IPS-NIHi11 (cell line): ENCODE results near the gene UNC45B.
"Not testable (repeated sequence)": the region's sequence is repeated elsewhere in the genome, so short reads cannot be mapped to it uniquely, and the experiment has no call there.

Source experiments
- DNase-seq: peaks from one replicate; pipeline ENCODE4 v3.0.0; 2012; ENCODE audit warnings: mixed read lengths, low spot score

The UNC45B gene

DNA sequence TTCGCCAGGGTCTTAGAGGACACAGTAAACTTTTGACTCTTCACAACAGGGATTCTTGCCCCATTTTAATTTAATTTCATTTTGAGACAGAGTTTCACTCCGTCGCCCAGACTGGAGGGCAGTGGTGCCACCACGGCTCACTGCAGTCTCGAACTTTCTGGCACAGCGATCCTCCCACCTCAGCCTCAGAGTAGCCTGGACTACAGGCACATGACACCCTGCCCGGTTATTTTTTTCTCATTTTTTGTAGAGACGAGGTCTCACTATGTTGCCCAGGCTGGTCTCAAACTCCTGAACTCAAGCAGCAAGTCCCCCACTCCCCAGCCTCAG lies 5.2 kb upstream of the UNC45B start:
- no peak for DNase-seq

DNA sequence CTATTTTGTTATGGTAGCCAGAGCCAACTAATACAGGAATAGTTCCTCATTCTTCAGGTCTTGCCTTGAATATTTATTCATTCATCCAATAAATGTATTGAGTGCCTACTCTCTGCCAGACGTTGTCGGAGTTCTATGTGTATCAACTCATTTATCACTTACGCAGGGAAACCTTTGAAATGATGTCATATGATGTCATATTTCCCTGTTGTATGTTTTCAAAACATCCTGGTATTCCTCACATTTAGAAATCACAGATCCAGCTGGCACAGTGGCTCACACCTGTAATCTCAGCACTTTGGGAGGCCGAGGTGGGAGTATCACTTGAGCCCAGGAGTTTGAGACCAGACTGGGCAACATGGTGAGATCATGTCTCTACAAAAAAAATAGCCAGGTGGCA lies 2.8 kb upstream of the UNC45B start:
- DNase-seq = no peak

DNA sequence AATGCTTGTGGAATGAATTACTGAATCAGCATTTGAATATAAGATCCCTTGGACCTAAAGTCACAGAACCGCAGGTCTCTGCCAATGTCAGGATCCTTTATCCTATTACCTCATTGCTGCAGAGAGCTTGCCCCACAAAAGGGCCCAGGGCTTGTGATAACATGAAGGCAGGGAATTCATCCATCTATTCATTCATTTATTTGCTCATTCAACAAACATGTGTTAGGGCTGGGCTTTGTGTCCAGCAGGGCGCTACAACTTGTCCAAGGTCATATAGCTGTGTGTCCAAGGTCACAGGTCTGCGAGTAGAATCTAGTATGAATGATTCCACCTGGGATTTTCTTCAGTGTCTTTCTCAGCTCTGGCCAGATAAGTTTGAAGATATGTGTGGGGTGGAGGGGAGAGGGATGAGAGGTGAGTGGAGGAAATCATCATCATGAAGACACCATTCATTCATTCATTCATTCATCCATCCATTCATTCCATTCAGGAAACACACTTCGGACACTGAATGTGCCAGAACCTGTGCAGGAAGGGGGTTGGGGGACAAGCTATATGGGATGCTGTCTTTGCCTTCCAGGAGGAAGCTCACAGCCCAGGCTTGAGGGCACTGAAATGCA lies 1.3 kb upstream of the UNC45B start:
- DNase-seq = no peak

DNA sequence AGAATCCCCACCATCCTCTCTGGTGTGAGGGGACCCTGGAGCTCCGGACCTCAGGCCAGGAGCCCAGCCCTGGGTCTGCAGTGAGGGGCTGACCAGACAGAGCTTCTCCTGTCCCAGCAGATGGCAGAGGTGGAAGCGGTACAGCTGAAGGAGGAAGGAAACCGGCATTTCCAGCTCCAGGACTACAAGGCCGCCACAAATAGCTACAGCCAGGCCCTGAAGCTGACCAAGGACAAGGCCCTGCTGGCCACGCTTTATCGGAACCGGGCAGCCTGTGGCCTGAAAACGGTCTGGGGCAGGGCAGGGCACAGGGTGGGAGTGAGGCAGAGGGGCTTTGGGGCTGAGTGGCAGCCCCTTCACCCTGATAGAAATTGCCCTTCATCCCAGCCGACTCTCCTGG lies 527 bp downstream of the UNC45B start:
- DNase-seq = no peak

DNA sequence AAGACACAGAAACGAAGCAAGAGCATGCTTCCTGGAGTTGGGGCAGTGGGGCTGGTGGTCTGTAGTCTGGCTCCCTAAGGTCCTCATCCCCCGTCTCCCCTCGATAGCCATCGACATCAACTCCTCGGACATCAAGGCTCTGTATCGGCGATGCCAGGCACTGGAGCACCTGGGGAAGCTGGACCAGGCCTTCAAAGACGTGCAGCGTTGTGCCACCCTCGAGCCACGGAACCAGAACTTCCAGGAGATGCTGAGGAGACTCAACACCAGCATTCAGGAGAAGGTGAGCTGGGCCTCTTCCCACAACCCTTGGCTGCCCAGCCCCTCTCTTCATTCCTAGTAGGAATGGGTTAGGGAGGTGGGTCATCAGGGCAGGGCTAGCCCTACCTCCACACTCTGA lies 2.3 kb downstream of the UNC45B start:
- DNase-seq = no peak

DNA sequence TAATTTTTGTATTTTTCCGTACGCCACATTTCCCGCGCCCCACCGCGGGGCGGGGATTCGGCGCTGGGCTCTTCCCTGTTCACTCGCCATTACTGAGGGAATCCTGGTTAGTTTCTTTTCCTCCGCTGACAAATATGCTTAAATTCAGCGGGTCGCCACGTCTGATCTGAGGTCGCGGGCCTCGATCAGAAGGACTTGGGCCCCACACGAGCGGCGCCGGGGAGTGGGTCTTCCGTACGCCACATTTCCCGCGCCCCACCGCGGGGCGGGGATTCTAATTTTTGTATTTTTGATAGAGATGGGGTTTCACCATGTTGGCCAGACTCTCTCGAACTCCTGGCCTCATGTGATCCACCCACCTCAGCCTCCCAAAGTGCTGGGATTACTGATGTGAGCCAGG lies 3.5 kb downstream of the UNC45B start:
- DNase-seq = not testable (repeated sequence)

DNA sequence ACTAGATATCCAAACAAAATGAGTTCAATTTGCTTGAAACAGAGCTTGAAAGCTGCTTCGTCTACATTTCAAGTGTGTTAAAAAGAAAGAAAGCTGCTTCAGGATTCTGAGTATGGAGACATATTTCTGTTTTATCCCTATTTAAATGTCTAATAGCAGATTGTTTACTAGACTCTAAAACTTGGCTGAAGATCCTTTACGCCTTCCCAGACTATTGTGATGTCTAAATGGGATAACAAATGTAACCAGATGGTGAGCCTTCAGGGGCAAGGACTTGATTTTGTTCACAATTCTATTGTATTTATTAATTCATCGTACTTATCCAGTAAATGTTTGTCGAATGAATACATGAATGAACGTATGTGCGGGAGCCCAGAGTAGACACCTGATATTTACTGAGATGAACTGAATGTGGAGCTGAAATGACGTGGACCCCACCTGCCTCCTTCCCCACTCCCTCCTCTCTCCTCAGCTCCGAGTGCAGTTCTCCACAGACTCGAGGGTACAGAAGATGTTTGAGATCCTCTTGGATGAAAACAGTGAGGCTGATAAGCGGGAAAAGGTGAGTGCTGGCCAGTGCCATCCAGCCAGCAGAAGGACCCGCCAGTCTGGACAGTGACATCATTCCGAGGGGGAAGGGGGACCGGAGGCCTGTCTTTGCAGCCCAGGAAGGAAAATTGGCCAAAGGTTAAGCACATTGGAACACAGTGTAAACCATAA lies 5.0 kb downstream of the UNC45B start:
- DNase-seq = no peak

DNA sequence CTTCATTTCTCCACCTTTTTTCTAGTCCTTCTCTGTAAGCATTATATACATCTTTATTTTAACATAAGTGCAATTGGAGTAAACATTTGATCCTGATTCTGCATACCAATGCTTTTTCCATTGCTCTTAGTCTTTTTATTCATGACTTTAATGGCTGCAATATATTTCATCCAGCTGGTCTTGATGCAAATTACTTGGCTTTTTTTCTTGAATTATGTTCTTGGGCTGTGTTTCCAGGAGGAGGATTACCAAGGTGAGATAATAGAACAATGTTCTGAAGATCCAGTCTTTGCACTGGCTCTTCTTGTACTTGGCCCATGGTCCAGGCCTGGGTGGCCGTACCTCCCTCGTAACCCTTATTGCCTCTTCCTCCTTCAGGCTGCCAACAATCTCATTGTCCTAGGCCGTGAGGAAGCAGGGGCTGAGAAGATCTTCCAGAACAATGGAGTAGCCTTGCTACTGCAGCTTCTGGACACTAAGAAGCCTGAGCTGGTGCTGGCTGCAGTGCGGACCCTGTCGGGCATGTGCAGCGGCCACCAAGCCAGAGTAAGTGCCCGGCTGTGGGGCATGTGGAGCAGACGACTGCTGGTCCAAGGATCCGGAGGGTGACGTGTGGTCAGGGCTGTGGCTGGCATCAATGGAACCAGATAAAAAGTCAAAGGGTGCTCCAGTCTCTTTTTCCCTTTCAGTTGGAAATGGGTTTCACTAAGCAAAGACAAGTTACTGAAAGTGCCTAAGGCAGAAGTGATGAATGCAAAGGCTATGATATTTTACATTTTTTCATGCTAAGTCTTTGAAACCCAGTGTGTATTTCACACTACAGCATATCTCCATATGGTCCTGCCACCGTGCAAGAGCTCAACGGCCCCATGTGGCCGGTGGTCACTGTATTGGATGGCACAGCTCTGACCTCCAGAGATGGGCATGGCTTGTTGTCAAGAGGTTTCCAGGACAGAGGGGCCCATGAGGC lies 6.9 kb downstream of the UNC45B start:
- DNase-seq = no peak

DNA sequence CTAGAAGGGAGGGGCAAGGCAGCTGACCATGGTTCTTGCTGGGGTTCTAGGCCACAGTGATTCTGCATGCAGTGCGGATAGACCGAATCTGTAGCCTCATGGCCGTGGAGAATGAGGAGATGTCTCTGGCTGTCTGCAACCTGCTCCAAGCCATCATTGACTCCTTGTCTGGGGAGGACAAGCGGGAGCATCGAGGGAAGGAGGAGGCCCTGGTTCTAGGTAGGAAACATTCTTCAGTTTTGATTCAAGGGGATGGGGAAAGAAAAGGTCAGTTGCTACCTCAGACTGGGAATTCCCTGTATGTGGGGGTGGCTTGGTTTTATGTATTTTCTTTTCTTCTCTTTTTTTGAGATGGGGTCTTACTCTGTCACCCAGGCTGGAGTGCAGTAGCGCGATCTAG lies 7.6 kb downstream of the UNC45B start:
- DNase-seq = no peak

DNA sequence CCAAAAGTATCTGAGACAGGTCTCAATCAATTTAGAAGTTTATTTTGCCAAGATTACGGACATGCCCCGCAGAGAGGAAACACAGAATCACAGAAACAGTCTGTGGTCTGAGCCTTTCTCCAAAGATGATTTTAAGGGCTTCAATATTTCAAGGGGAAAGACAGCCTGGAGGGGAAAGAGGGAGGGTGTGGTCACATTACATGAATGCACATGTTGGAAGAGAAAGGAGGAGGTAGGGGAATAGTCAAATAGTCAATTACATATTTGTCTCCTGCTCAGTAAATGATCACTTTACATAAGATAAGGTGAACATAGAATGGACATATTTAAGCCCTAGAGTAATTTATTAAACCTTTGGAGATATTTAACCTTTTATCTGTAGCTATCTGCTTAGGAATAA lies 12.3 kb downstream of the UNC45B start:
- no peak for DNase-seq

DNA sequence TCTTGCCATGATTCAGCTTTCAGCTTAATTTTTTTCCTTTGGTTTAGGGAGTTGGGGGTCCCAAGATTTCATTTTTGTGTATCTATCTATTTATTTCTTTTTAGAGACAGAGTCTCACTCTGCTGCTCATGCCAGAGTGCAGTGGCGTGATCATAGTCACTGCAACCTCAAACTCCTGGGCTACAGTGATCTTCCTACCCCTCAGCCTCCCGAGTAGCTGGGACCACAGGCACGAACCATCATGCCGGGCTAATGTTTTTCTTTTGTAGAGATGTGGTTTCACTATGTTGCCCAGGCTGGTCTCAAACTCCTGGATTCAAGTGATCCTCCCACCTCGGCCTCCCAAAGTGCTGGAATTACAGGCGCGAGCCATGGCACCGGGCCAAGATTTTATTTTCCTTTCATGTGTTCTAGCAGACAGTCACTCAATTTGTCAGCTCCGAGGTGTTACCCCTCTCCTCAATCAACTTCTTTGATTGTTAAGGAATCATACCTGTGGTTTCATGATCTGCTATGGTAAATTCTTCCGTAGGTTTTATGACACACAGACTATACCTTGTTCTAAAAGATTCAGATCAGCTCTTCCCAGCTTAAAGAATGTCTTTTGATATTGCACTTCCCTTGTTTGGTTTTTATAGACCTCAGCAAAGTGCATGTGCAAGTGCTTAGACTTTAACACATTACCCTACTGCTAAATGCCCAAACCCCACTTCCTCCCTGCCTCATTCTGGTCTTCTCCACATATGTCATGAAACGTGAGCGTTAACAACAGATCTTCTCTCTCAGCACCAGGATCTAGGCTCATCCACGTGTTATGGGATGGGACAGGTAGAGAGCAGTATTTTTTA lies 13.0 kb downstream of the UNC45B start:
- no peak for DNase-seq

DNA sequence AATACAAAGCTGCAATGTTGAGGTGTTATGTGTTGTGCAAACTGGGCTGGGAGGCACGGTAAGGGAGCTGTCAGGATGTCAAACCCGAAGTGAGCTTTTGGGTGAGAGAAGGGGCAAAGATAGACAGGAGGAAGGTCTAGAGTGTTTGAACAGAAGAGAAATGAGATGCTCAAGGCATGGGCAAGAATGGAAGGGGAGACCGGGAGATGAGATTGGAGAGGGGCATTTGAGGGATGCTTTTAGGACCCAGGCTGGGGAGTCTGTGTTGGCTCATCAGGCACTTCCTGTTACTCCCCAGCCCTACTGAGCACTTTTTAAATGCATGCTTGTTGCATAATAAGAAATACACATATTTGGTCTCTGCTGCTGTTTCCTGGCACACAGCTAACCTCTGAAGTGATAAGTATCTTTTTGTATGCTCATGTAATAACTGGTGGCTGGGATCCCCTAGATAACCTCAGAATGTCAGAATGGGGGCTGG lies 13.7 kb downstream of the UNC45B start:
- no peak for DNase-seq

DNA sequence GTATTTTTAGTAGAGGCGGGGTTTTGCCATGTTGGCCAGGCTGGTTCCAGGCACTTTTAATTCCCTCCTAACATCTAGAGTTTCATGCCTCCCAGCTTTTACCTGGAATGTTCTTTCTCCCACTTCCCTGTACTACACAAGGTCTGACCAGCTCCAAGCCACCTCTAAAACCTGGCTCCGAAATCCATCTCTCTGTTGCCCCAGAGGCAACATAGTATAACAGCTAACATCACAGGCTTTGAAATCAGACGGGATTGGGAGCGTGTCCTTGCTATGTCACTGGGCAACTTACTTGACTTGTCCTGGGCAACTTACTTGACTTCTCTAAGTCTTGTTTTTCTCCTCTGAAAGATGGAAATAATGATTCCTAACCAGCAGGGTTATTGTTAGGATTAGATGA lies 15.1 kb downstream of the UNC45B start:
- no peak for DNase-seq

DNA sequence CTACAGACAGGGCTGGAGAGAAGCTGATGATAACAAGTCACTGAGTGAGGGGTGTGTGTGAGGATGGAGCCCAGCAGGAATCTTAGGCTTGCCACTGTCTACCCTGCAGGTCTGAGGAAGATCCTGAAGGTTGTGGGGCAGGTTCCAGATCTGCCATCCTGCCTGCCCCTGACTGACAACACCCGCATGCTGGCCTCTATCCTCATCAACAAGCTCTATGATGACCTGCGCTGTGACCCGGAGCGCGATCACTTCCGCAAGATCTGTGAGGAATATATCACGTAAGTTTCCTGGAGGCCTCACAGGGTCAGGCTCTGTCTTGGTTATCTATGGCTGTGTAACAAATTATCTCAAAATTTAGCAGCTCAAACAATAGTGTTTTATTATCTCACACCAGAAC lies 16.3 kb downstream of the UNC45B start:
- no peak for DNase-seq

DNA sequence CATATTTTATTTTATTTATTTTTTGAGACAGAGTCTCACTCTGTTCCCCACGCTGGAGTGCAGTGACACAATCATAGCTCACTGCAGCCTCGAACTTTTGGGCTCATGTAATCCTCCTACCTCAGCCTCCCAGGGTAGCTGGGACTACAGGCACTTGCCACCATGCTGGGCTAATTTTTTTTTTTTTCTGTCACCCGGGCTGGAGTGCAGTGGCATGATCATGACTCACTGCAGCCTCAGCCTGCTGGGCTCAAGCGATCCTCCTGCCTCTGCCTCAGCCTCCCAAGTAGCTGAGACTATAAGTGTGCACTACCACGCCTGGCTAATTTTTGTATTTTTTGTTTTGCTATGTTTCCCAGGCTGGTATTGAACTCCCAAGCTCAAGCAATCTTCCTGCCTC lies 17.1 kb downstream of the UNC45B start:
- DNase-seq = no peak

DNA sequence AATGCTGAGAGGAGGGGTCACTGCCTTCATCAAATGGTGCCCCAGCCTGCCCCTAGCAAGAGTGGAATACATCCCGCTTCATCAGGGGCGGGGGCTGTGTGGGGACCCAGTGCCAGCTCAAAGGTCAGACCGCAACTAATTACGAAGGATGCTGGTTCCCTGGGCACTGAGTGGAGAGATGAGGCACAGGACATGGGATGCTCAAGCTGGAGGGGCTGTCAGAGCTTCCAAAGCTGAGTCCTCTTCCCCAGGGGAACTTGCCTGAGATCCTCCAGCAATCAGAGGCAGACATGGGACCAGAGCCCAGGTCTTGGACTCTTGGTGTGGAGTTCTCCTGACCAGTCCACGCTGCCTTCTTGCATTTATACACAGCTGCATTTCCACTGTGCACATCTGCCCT lies 18.9 kb downstream of the UNC45B start:
- no peak for DNase-seq

DNA sequence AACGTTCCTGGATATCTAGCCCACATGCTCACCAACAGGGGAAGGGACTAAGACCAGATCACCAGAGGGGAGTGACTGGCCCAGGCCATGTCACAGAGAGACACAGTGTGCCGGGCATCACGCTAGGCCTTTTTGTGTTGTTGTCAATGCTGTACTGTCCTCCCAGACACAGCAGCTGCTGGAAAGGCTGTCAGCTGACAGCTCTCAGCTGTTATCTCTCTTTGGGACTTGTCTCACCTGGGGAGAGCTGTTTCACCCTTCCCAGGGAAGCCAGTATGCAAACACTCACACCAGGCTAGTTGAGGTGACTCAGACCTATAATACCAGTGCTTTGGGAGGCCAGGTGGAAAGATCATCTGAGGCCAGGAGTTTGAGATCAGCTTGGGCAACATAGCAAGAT lies 19.4 kb downstream of the UNC45B start:
- DNase-seq = no peak

DNA sequence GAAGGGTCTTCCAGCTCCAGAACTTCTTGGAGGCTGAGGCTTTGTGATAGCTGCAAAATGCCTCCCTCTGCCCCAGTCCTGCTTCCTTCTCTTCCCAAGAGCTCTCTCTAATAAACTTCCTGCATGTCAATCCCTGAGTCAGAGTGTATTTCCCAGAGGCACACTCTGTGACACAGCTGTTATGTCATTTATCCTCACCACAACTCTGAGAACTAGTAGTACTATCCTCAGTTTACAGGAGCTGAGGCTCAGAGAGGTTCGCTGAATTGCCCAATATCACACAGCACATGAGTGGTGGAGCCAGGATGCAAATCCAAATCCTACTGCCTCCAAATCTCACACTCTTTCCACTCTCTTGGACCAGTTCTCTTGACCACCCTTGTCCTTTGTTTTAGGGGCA lies 20.0 kb downstream of the UNC45B start:
- DNase-seq = no peak

DNA sequence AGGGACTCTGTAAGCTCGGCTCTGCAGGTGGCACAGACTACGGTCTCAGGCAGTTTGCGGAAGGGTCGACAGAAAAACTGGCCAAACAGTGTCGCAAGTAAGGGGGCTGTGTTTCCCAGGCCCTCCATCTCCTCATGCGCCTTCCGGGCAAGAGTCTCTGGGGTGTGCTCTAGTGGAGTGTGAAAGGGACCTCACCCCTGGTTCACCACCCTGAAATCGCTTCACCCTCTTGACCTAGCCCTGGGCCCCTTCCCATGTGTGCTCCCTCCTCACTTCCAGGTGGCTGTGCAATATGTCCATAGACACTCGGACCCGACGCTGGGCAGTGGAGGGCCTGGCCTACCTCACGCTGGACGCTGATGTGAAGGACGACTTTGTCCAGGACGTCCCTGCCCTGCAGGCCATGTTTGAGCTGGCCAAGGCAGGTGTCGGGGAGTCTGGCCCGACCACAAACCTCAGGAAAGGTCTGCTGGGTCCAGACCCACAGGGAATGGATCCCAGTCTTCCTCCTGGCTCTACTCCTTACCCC lies 22.3 kb downstream of the UNC45B start:
- no peak for DNase-seq

DNA sequence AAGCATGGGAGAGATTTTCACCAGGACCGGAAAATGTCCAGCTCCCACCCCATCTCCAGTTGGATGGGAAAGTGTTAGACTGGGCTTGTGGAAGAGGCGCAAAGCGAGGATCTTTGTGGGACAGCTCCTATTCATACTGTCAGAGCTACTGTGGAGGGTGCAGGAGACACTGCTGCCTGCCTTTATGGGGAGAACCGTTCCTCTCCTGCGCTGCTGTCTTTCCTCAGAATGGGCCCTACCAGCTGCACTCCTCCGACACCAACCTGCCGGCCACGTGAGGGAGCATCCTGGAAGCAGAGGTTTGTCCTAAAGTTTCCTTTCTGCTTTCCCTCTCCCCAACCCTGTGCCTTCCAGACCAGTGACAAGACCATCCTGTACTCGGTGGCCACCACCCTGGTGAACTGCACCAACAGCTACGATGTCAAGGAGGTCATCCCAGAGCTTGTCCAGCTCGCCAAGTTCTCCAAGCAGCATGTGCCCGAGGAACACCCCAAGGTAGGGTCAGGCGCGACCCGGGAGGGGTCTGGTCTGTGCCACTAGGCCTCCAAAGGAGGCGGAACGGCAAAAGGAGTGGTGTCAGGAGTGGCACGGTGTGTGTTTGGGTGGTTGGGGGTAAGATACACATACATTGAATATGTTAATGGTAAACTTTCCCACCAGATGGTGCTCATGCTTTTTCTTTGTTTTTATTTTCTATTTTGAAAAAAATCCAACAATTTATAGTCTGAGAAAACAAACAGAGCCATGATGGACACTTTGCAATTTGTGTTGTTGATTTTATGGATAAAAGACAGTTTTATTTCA lies 23.6 kb downstream of the UNC45B start:
- DNase-seq = no peak

DNA sequence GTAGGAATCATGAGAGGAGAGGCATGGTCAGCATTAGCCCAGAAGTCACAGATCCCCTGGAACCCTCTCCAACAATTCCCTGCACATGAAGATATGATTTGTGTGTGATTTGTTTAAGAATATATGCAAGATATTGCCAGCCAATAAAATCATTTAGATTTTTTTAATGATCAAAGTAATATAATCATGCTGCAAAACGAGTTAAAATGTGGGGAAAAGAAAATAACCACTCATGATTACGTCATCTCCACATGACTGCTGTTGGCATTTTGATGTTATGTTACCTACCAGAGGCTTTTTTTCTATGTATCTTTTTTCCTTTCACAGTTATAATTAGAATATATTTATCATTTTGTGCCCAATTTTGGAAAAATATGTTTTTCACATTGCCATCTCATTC lies 24.2 kb downstream of the UNC45B start:
- no peak for DNase-seq
